Hepatocyte (in vitro differentiated cells): ENCODE measurements around the gene MAPKAP1.

Experiments used
- CTCF ChIP-seq: fragments of 200-600 bp; sonication (generic); IDR thresholded peaks from 2 replicates; pipeline ENCODE4 v1.5.1; 2016; ENCODE audit warnings: antibody characterized with exemption, mild to moderate bottlenecking; ENCODE audit not compliant: poor library complexity
- EZH2phosphoT487 ChIP-seq: fragments of 200-600 bp; sonication (generic); IDR thresholded peaks from one replicate; pipeline ENCODE4 v1.6.1; 2018; ENCODE audit warnings: antibody characterized with exemption, mild to moderate bottlenecking, low read depth, moderate library complexity; ENCODE audit not compliant: unreplicated experiment, severe bottlenecking

- no peak for TF ChIP-seq CTCF
- no peak for TF ChIP-seq EZH2phosphoT487
Measured at GRCh38 chr9:125434986-125435775, 271.8 kb downstream of the MAPKAP1 start.
